K562 (cell line): ENCODE data around the gene KCNJ12. TPM values are rescaled to one million over a fixed set of nuclear protein-coding genes. Genes with fewer than 3 reads are reported as not detected.

Source experiments
- ATAC-seq: fragments of 200-7000 bp; cut with Tn5 transposase; 3 replicates; pipeline ENCODE4 v1.9.1; 2020; ENCODE audit warnings: moderate library complexity
- BruUV-seq: library from RNA; stranded (reverse); fragments of 400-500 nt; replicated peaks from 2 replicates; lab custom pipeline; 2021; lab: Mats Ljungman, UMichigan
- CTCF ChIA-PET: fragments of 300-600 bp; formaldehyde crosslinking; extraction: SDS; loops from one replicate; lab custom pipeline; 2021; ENCODE audit warnings: low intra/inter-chr PET ratio; lab: Yijun Ruan, JAX
- POLR2A ChIA-PET: fragments of 300-600, 350-650 bp; sonication (Branson Sonifier 250); formaldehyde crosslinking; extraction: SDS; loops from one replicate; lab custom pipeline; 2021; ENCODE audit warnings: antibody characterized with exemption, inconsistent platforms; lab: Yijun Ruan, JAX
- DNase-seq, 4 experiments: peaks; one replicate each; pipeline versions ENCODE4 v3.0.0 to v3.0.0-alpha.2; 2011 to 2018; ENCODE audit warnings: low spot score in 3 of 4, mixed read lengths in 3 of 4; ENCODE audit errors: extremely low read depth in 1 of 4
- FAIRE-seq: peaks from 2 replicates; lab custom pipeline; 2011; peaks lifted over from hg19 to GRCh38; lab: Jason Lieb, UNC
- H2AFZ ChIP-seq: 2 replicates; pipeline ENCODE4 v1.6.0; 2011; ENCODE audit warnings: low read depth, low read length, control low read depth, inconsistent platforms
- H3K27ac ChIP-seq: fragments of 200-600 bp; 3 replicates; pipeline ENCODE4 v1.8.0; 2011; ENCODE audit warnings: low read depth, mild to moderate bottlenecking, control low read depth, inconsistent platforms, low read length, moderate library complexity, mixed read lengths; ENCODE audit errors: extremely low read depth
- H3K27me3 ChIP-seq, 2 experiments: fragments of 300-600 bp in 1 of 2; 2 replicates in 1 of 2; 3 replicates in 1 of 2; pipeline versions ENCODE4 v1.6.0 to v1.8.0; 2011; ENCODE audit warnings: inconsistent platforms in 2 of 2, low read length in 2 of 2, mild to moderate bottlenecking in 1 of 2, mixed read lengths in 1 of 2, moderate library complexity in 1 of 2; ENCODE audit not compliant: control insufficient read depth in 2 of 2, insufficient read depth in 2 of 2
- H3K36me3 ChIP-seq: fragments of 300-600 bp; 3 replicates; pipeline ENCODE4 v1.8.0; 2011; ENCODE audit warnings: mild to moderate bottlenecking, low read length, inconsistent platforms; ENCODE audit not compliant: control insufficient read depth, insufficient read depth
- H3K4me1 ChIP-seq, 2 experiments: fragments of 200-600 bp in 1 of 2; replicated peaks in 1 of 2; 2 replicates in 1 of 2; 3 replicates in 1 of 2; pipeline versions ENCODE4 v1.5.1 to v1.8.0; 2011; ENCODE audit warnings: inconsistent platforms in 2 of 2, low read length in 2 of 2, mild to moderate bottlenecking in 1 of 2, mixed read lengths in 1 of 2, moderate library complexity in 1 of 2; ENCODE audit not compliant: control insufficient read depth in 2 of 2, insufficient read depth in 2 of 2
- H3K4me2 ChIP-seq: 2 replicates; pipeline ENCODE4 v1.6.1; 2011; ENCODE audit warnings: low read length, control low read depth, inconsistent platforms, mixed read lengths; ENCODE audit not compliant: insufficient read depth
- H3K4me3 ChIP-seq: fragments of 200-600 bp; sonication (generic), shearing (Covaris generic); 2 replicates; pipeline ENCODE4 v1.5.1; 2016; ENCODE audit warnings: control low read depth, inconsistent platforms
- H3K79me2 ChIP-seq: fragments of 200-600 bp; 3 replicates; pipeline ENCODE4 v1.8.0; 2011; ENCODE audit warnings: low read length, inconsistent platforms; ENCODE audit not compliant: control insufficient read depth, insufficient read depth
- H3K9ac ChIP-seq, 2 experiments: 2 replicates each; pipeline versions ENCODE4 v1.6.0 to v1.6.1; 2011; ENCODE audit warnings: low read depth in 2 of 2, low read length in 2 of 2, control low read depth in 1 of 2, inconsistent platforms in 1 of 2, mild to moderate bottlenecking in 1 of 2, mixed read lengths in 1 of 2; ENCODE audit not compliant: insufficient read depth in 1 of 2
- H3K9me1 ChIP-seq: one replicate; pipeline ENCODE4 v1.6.0; 2011; ENCODE audit warnings: inconsistent platforms, mild to moderate bottlenecking, low read length, moderate library complexity; ENCODE audit not compliant: control insufficient read depth, insufficient read depth
- H3K9me3 ChIP-seq: replicated peaks from 2 replicates; pipeline ENCODE4 v1.5.1; 2011; ENCODE audit warnings: low read depth, low read length, inconsistent platforms; ENCODE audit not compliant: control insufficient read depth, insufficient read depth
- H4K20me1 ChIP-seq: replicated peaks from 2 replicates; pipeline ENCODE4 v1.6.1; 2011; ENCODE audit warnings: low read length, inconsistent platforms, mixed read lengths; ENCODE audit not compliant: control insufficient read depth, insufficient read depth
- NCOA1 ChIP-seq: fragments of 450-650 bp; IDR thresholded peaks from 2 replicates; pipeline ENCODE4 v1.6.1; 2016; ENCODE audit warnings: low read depth
- ZFX ChIP-seq: sonication (generic); formaldehyde crosslinking; IDR thresholded peaks from 2 replicates; pipeline ENCODE4 v1.8.0; 2022; ENCODE audit warnings: mild to moderate bottlenecking, missing genetic modification reagents, moderate library complexity
- ZNF695 ChIP-seq: fragments of 450-650 bp; formaldehyde crosslinking; IDR thresholded peaks from 2 replicates; pipeline ENCODE4 v1.4.0; 2020; ENCODE audit warnings: mild to moderate bottlenecking, moderate library complexity
- WGBS: fragments of 100-300 bp; shearing (Covaris generic); methylation state at CpG from one replicate; pipeline ENCODE4 v1.1.6; 2016; ENCODE audit warnings: low coverage, mixed read lengths; ENCODE audit not compliant: insufficient coverage; ENCODE audit errors: missing lambda C conversion rate; 5-methylcytosine and 5-hydroxymethylcytosine counted together
- in situ Hi-C: fragments of 300-500 bp; cut with MboI; formaldehyde crosslinking; loops from 4 replicates; pipeline ENCODE4 v1.15.0; 2018; ENCODE audit warnings: inconsistent platforms, mixed read lengths
- intact Hi-C: fragments of 100-400 bp; cut with micrococcal nuclease; formaldehyde crosslinking; loops from 2 replicates; pipeline ENCODE4 v1.14.2; 2022
- polyA plus RNA-seq, 8 experiments: library from polyadenylated mRNA; depleted of rRNA in 4 of 8; stranded (reverse) in 5 of 8; unstranded in 3 of 8; fragments of >200 nt; fragmentation: Nextera tagmentation in 2 of 8; fragmentation: Illumina TruSeq in 1 of 8; extraction: Ambion mirVana in 2 of 8; extraction: Trizol in 1 of 8; gene quantifications; 2 replicates each; pipeline versions ENCODE4 v1.2.1 to v1.2.3, GENCODE V29; 2011 to 2014; ENCODE audit warnings: inconsistent platforms in 1 of 8, missing spikeins in 1 of 8
- total RNA-seq, 7 experiments: library from RNA; depleted of rRNA in 6 of 7; stranded (reverse); fragments of >200 nt in 6 of 7; fragmentation: Illumina TruSeq in 2 of 7; extraction: Trizol in 2 of 7; gene quantifications; 2 replicates each; pipeline versions ENCODE4 v1.2.1 to v1.2.3, GENCODE V29; 2011 to 2021; ENCODE audit warnings: low replicate concordance in 1 of 7
- TF ChIP-seq, protein P1 (sequence below): sonication (generic); formaldehyde crosslinking; IDR thresholded peaks from 2 replicates; pipeline ENCODE4 v1.8.0; 2023; ENCODE audit warnings: mild to moderate bottlenecking, missing genetic modification reagents

The KCNJ12 gene
- total and polyA plus RNA-seq, 9 of the 15 experiments (the other 6 are each of a cell fraction or from before 2014, with no cell fraction given) = 0.02 TPM; not detected in 8

DNA sequence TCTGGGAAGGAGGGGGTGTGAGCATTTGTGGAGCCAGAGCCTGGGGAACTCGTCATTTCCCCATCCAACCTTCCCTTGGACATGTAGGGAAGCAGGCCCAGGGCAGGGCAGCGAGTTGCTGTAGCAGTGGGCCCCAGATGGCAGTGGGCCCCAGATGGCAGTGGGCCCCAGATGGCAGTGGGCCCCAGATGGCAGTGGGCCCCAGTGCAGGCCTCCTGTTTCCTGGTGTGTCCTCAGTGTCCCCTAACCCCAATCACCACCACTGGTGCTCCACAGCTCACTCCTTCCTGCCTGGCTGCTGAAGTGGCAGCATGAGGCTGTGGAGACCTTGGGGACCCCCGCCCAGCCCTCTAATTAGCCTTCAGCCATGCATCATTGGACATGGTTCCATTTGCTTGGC lies 4.5 kb downstream of the KCNJ12 start:
- H3K9ac ChIP-seq = no peak overlapping the region
- H4K20me1 ChIP-seq = no peaks in the 10 kb centered on the region; the same call in 1 of the 2 replicates
- ATAC-seq (no peak), FAIRE-seq (no peak), DNase-seq (no peak)
- WGBS = 13% methylated on average over 2 of the region's 3 CpGs
- peaks cover 0 to 28% of the 10 kb centered on the region in 2 experiments; a peak in 2 of 5 replicates for H3K4me1 ChIP-seq
- no peaks in the 10 kb centered on the region for H3K9me1 ChIP-seq
- H3K36me3 ChIP-seq = no peaks in the 10 kb centered on the region
- ChIA-PET CTCF (no interaction called here), POLR2A (no interaction called here)
- H2AFZ ChIP-seq = no peak overlapping the region
- H3K4me2 ChIP-seq = no peak overlapping the region
- H3K4me3 ChIP-seq = no peak overlapping the region
- no peak for TF ChIP-seq ZFX (CRISPR knock-in tag)
- TF ChIP-seq, protein P1, sequence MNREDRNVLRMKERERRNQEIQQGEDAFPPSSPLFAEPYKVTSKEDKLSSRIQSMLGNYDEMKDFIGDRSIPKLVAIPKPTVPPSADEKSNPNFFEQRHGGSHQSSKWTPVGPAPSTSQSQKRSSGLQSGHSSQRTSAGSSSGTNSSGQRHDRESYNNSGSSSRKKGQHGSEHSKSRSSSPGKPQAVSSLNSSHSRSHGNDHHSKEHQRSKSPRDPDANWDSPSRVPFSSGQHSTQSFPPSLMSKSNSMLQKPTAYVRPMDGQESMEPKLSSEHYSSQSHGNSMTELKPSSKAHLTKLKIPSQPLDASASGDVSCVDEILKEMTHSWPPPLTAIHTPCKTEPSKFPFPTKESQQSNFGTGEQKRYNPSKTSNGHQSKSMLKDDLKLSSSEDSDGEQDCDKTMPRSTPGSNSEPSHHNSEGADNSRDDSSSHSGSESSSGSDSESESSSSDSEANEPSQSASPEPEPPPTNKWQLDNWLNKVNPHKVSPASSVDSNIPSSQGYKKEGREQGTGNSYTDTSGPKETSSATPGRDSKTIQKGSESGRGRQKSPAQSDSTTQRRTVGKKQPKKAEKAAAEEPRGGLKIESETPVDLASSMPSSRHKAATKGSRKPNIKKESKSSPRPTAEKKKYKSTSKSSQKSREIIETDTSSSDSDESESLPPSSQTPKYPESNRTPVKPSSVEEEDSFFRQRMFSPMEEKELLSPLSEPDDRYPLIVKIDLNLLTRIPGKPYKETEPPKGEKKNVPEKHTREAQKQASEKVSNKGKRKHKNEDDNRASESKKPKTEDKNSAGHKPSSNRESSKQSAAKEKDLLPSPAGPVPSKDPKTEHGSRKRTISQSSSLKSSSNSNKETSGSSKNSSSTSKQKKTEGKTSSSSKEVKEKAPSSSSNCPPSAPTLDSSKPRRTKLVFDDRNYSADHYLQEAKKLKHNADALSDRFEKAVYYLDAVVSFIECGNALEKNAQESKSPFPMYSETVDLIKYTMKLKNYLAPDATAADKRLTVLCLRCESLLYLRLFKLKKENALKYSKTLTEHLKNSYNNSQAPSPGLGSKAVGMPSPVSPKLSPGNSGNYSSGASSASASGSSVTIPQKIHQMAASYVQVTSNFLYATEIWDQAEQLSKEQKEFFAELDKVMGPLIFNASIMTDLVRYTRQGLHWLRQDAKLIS = no peak
- TF ChIP-seq ZNF695 = no peak
- no peak for TF ChIP-seq NCOA1
- H3K9me3 ChIP-seq = no peaks in the 10 kb centered on the region
- peaks cover 0 to 26% of the 10 kb centered on the region in 2 experiments; a peak in 3 of 5 replicates for H3K27me3 ChIP-seq
- H3K27ac ChIP-seq = no peak overlapping the region
- no peaks in the 10 kb centered on the region for H3K79me2 ChIP-seq
- no TSS peak for BruUV-seq
- in situ Hi-C loops = no loop called here
- intact Hi-C loops = no loop called here
